ENCODE results near the gene WDFY3. TPM values are rescaled to one million over a fixed set of nuclear protein-coding genes. Genes with fewer than 3 reads are reported as not detected.

Gene WDFY3
- polyA plus RNA-seq, 1 of the 3 experiments (the other 2 are of a cell fraction): 13.8 TPM

- Histone ChIP-seq H3K4me2 (no peak overlapping the region), H3K36me3 (replicated peaks in 1 of 2; ENCODE audit: control insufficient read depth in 1 of 2, insufficient read depth in 2 of 2, low read length in 1 of 2) (peaks cover 0 to 18% of the 10 kb centered on the region in 2 experiments), H3K4me3 (ENCODE audit: low read depth in 2 of 2, low read length in 1 of 2) (no peak overlapping the region), H3K9ac (no peak overlapping the region), H3K27me3 (ENCODE audit: insufficient read depth) (no peaks in the 10 kb centered on the region), H3K79me2 (ENCODE audit: insufficient read depth) (peaks cover 96% of the 10 kb centered on the region), H3K4me1 (ENCODE audit: control insufficient read depth in 1 of 2, insufficient read depth in 2 of 2, low read depth in 1 of 2, low read length in 1 of 2) (peaks cover 3 to 12% of the 10 kb centered on the region in 2 experiments; a peak in 3 of 4 replicates), H3K27ac (ENCODE audit: low read depth in 2 of 2, low read length in 1 of 2) (no peak overlapping the region), H3K9me3 (peaks cover 8% of the 10 kb centered on the region; the same call in 1 of the 2 replicates), H3F3A (replicated peaks; ENCODE audit: insufficient read depth) (peaks cover 20% of the 10 kb centered on the region), H2AFZ (ENCODE audit: low read depth) (no peak overlapping the region), H4K20me1 (ENCODE audit: insufficient read depth) (peaks cover 30% of the 10 kb centered on the region), H3K9me2 (no peaks in the 10 kb centered on the region)
- TF ChIP-seq GABPA (IDR thresholded peaks at IDR 0.05; ENCODE audit: low read depth): no peak
- no peak for TF ChIP-seq MXI1 (IDR thresholded peaks at IDR 0.05; ENCODE audit: low read depth, low read length)
- no peak for TF ChIP-seq POLR2AphosphoS5 (IDR thresholded peaks at IDR 0.05; ENCODE audit: low read depth, low read length)
- no peak for TF ChIP-seq TEAD4 (IDR thresholded peaks at IDR 0.05; ENCODE audit: borderline replicate concordance, insufficient read depth)
- TF ChIP-seq EZH2phosphoT487 (IDR thresholded peaks at IDR 0.05; ENCODE audit: borderline replicate concordance, low read depth): no peak
- no peak for TF ChIP-seq RAD21 (IDR thresholded peaks at IDR 0.05; ENCODE audit: low read length)
- TF ChIP-seq ELF1 (IDR thresholded peaks at IDR 0.05): no peak
- no peak for TF ChIP-seq FOXJ3 (CRISPR knock-in tag; IDR thresholded peaks at IDR 0.05)
- DNase-seq: no peak
- ChIA-PET CTCF (interaction anchor here (1.4 kb wide), 1 partner anchor 338 kb away, joined by 3 read pairs; no protein-coding TSS in a partner anchor), POLR2A (no interaction called here)
These were observed 25.5 kb downstream of the WDFY3 start for GRCh38 chr4:84940960-84941359.

- CTCF ChIA-PET: interaction anchor here (1.3 kb wide), 1 partner anchor 189 kb away, joined by 3 read pairs; no protein-coding TSS in a partner anchor
- Histone ChIP-seq H3K4me2 (peak overlapping the region; percentile 53), H3K9me2 (no peaks in the 10 kb centered on the region), H3K9ac (no peak overlapping the region), H3K9me3 (peaks cover 8% of the 10 kb centered on the region; the same call in 1 of the 2 replicates), H3K27me3 (ENCODE audit: insufficient read depth) (no peaks in the 10 kb centered on the region), H3K79me2 (ENCODE audit: insufficient read depth) (peaks cover 96% of the 10 kb centered on the region), H3K27ac (ENCODE audit: low read depth in 2 of 2, low read length in 1 of 2) (peak overlapping the region in 1 of 2 experiments; percentile 73; a peak in 3 of 4 replicates), H4K20me1 (ENCODE audit: insufficient read depth) (peaks cover 13% of the 10 kb centered on the region), H3K4me3 (ENCODE audit: low read depth in 2 of 2, low read length in 1 of 2) (no peak overlapping the region), H3F3A (replicated peaks; ENCODE audit: insufficient read depth) (peaks cover 17% of the 10 kb centered on the region), H3K4me1 (ENCODE audit: control insufficient read depth in 1 of 2, insufficient read depth in 2 of 2, low read depth in 1 of 2, low read length in 1 of 2) (peaks cover 3 to 12% of the 10 kb centered on the region in 2 experiments; a peak in 3 of 4 replicates), H3K36me3 (replicated peaks in 1 of 2; ENCODE audit: control insufficient read depth in 1 of 2, insufficient read depth in 2 of 2, low read length in 1 of 2) (peaks cover 0 to 17% of the 10 kb centered on the region in 2 experiments), H2AFZ (ENCODE audit: low read depth) (no peak overlapping the region)
- TF ChIP-seq ELF1 (IDR thresholded peaks at IDR 0.05) (no peak), SMC3 (IDR thresholded peaks at IDR 0.05; ENCODE audit: low read depth, low read length) (no peak), GATA2 (CRISPR knock-in tag; IDR thresholded peaks at IDR 0.05) (no peak), IRF3 (IDR thresholded peaks at IDR 0.05; ENCODE audit: low read depth, low read length) (no peak), FOXM1 (IDR thresholded peaks at IDR 0.05; ENCODE audit: low read depth) (no peak), RXRA (IDR thresholded peaks at IDR 0.05; ENCODE audit: borderline replicate concordance, low read depth) (no peak), POLR2AphosphoS5 (IDR thresholded peaks at IDR 0.05; ENCODE audit: low read depth, low read length) (no peak), TEAD4 (IDR thresholded peaks at IDR 0.05; ENCODE audit: borderline replicate concordance, insufficient read depth) (no peak), USF2 (IDR thresholded peaks at IDR 0.05; ENCODE audit: borderline replicate concordance, low read depth, low read length) (no peak), NFIC (IDR thresholded peaks at IDR 0.05; ENCODE audit: borderline replicate concordance) (no peak), ZBTB33 (IDR thresholded peaks at IDR 0.05; ENCODE audit: borderline replicate concordance, low read depth) (no peak), REST (IDR thresholded peaks at IDR 0.05; ENCODE audit: low read depth, low read length) (no peak), FOSL2 (IDR thresholded peaks at IDR 0.05; ENCODE audit: borderline replicate concordance, low read depth) (no peak)
- POLR2A ChIA-PET: no interaction called here
- WGBS (ENCODE audit: low lambda C conversion rate): 90% methylated on average over 6 of the region's 6 CpGs
- no peak for DNase-seq
These were observed 27.4 kb downstream of the WDFY3 start for GRCh38 chr4:84939113-84939512.

Measured in SK-N-SH (cell line).